A673 (cell line): ENCODE measurements around the gene GJB3. TPM values are rescaled to one million over a fixed set of nuclear protein-coding genes. Genes with fewer than 3 reads are reported as not detected.

ENCODE experiments used
- BruUV-seq: library from RNA; stranded (reverse); fragments of 400-500 nt; replicated peaks from 2 replicates; lab custom pipeline; 2021; lab: Mats Ljungman, UMichigan
- CTCF ChIA-PET: fragments of 300-600 bp; sonication (Branson Sonifier 250); formaldehyde crosslinking; loops from one replicate; lab custom pipeline; 2022; ENCODE audit warnings: antibody characterized with exemption; lab: Charles Lee
- POLR2A ChIA-PET: fragments of 300-600 bp; sonication (Branson Sonifier 250); formaldehyde crosslinking; loops from one replicate; lab custom pipeline; 2022; ENCODE audit warnings: antibody characterized with exemption; ENCODE audit not compliant: low non-redundant PET; lab: Charles Lee
- DNase-seq: peaks from one replicate; pipeline ENCODE4 v3.0.0-alpha.2; 2015; ENCODE audit warnings: low spot score
- H3K27ac ChIP-seq: fragments of 200-600 bp; sonication (generic); 2 replicates; pipeline ENCODE4 v1.5.1; 2016; ENCODE audit warnings: mixed run types, low read depth, mild to moderate bottlenecking, mixed read lengths, antibody characterized with exemption, low read length; ENCODE audit not compliant: poor library complexity, severe bottlenecking
- H3K27me3 ChIP-seq: fragments of 200-600 bp; sonication (generic); replicated peaks from 2 replicates; pipeline ENCODE4 v1.6.1; 2017; ENCODE audit warnings: mixed run types, low read depth, mild to moderate bottlenecking, mixed read lengths, antibody characterized with exemption, low read length; ENCODE audit not compliant: insufficient read depth, poor library complexity
- H3K36me3 ChIP-seq: fragments of 200-600 bp; sonication (generic); 2 replicates; pipeline ENCODE4 v1.6.1; 2016; ENCODE audit warnings: mixed run types, mild to moderate bottlenecking, mixed read lengths, antibody characterized with exemption, low read length; ENCODE audit not compliant: insufficient read depth, poor library complexity, severe bottlenecking
- H3K4me1 ChIP-seq: fragments of 200-600 bp; sonication (generic); 2 replicates; pipeline ENCODE4 v1.6.1; 2017; ENCODE audit warnings: mixed run types, mild to moderate bottlenecking, mixed read lengths, antibody characterized with exemption, low read length; ENCODE audit not compliant: insufficient read depth, poor library complexity, severe bottlenecking
- H3K4me3 ChIP-seq: fragments of 200-600 bp; sonication (generic); 2 replicates; pipeline ENCODE4 v1.5.1; 2016; ENCODE audit warnings: low read depth, mixed run types, mild to moderate bottlenecking, mixed read lengths, low read length; ENCODE audit not compliant: poor library complexity, severe bottlenecking
- H3K9me3 ChIP-seq: fragments of 200-600 bp; sonication (generic); 2 replicates; pipeline ENCODE4 v1.6.1; 2016; ENCODE audit warnings: mixed run types, low read depth, mild to moderate bottlenecking, mixed read lengths, antibody characterized with exemption, low read length; ENCODE audit not compliant: poor library complexity, severe bottlenecking
- CTCF ChIP-seq: fragments of 300-800, 200-600 bp; sonication (generic); conservative IDR thresholded peaks from 2 replicates; pipeline ENCODE4 v1.5.1; 2017; ENCODE audit warnings: low read depth, mild to moderate bottlenecking, antibody characterized with exemption, low read length, moderate library complexity, mixed read lengths
- EZH2 ChIP-seq: fragments of 200-600 bp; sonication (generic); IDR thresholded peaks from 2 replicates; pipeline ENCODE4 v1.6.1; 2017; ENCODE audit warnings: borderline replicate concordance, low read depth, mild to moderate bottlenecking, mixed read lengths, antibody characterized with exemption, low read length; ENCODE audit not compliant: poor library complexity, severe bottlenecking
- intact Hi-C: fragments of 100-400 bp; cut with micrococcal nuclease; formaldehyde crosslinking; loops from one replicate; pipeline ENCODE4 v1.10.0; 2022; ENCODE audit not compliant: unreplicated experiment
- total RNA-seq: library from RNA; stranded (reverse); gene quantifications from 2 replicates; pipeline ENCODE4 v1.2.3, GENCODE V29; 2021

Gene GJB3
- total RNA-seq, 1 experiment from 2014 or later = not detected

GRCh38 chr1:34774957-34775356 lies 6.1 kb upstream of the GJB3 start:
- POLR2A ChIA-PET = no interaction called here
- BruUV-seq = no TSS peak
- Histone ChIP-seq H3K27me3 (peaks cover 10% of the 10 kb centered on the region), H3K4me3 (no peak overlapping the region), H3K9me3 (no peaks in the 10 kb centered on the region), H3K36me3 (no peaks in the 10 kb centered on the region), H3K27ac (no peak overlapping the region), H3K4me1 (no peaks in the 10 kb centered on the region)
- intact Hi-C loops = no loop called here
- DNase-seq = no peak
- TF ChIP-seq CTCF (no peak), EZH2 (no peak)
- CTCF ChIA-PET = no interaction called here

GRCh38 chr1:34776911-34777310 lies 4.1 kb upstream of the GJB3 start:
- no peaks in the 10 kb centered on the region for H3K36me3 ChIP-seq
- no peaks in the 10 kb centered on the region for H3K4me1 ChIP-seq
- DNase-seq = no peak
- intact Hi-C loops = no loop called here
- CTCF ChIA-PET = no interaction called here
- peaks cover 29% of the 10 kb centered on the region for H3K27me3 ChIP-seq
- H3K27ac ChIP-seq = no peak overlapping the region
- BruUV-seq = no TSS peak
- POLR2A ChIA-PET = no interaction called here
- TF ChIP-seq EZH2 = no peak
- TF ChIP-seq CTCF = no peak
- H3K9me3 ChIP-seq = no peaks in the 10 kb centered on the region
- no peak overlapping the region for H3K4me3 ChIP-seq

GRCh38 chr1:34777519-34778321 lies 3.3 kb upstream of the GJB3 start:
- POLR2A ChIA-PET = no interaction called here
- DNase-seq = no peak
- intact Hi-C loops = no loop called here
- no peak overlapping the region for H3K27ac ChIP-seq
- no peaks in the 10 kb centered on the region for H3K9me3 ChIP-seq
- no peaks in the 10 kb centered on the region for H3K4me1 ChIP-seq
- no peaks in the 10 kb centered on the region for H3K36me3 ChIP-seq
- no TSS peak for BruUV-seq
- TF ChIP-seq CTCF = no peak
- H3K4me3 ChIP-seq = no peak overlapping the region
- CTCF ChIA-PET = no interaction called here
- peaks cover 37% of the 10 kb centered on the region for H3K27me3 ChIP-seq
